Astrocyte (in vitro differentiated cells and primary cell): ENCODE results near the gene RAB11FIP4. TPM values are rescaled to one million over a fixed set of nuclear protein-coding genes. Genes with fewer than 3 reads are reported as not detected.
A peak's percentile ranks its signal among the peaks of the same experiment; 100 is the strongest.

Source experiments
- DNase-seq: peaks from one replicate; pipeline ENCODE4 v3.0.0-alpha.2; 2010; ENCODE audit warnings: low read depth
- FAIRE-seq: peaks from 2 replicates; lab custom pipeline; 2011; peaks lifted over from hg19 to GRCh38; lab: Jason Lieb, UNC
- H2AFZ ChIP-seq: 2 replicates; pipeline ENCODE4 v1.6.0; 2012; ENCODE audit warnings: low read depth, low read length, inconsistent platforms
- H3K27ac ChIP-seq: 2 replicates; pipeline ENCODE4 v1.5.1; 2011; ENCODE audit warnings: low read depth, low read length, inconsistent platforms
- H3K27me3 ChIP-seq: 2 replicates; pipeline ENCODE4 v1.6.0; 2011; ENCODE audit warnings: low read length, inconsistent platforms; ENCODE audit not compliant: insufficient read depth
- H3K36me3 ChIP-seq: 2 replicates; pipeline ENCODE4 v1.5.1; 2011; ENCODE audit warnings: low read length, inconsistent platforms; ENCODE audit not compliant: insufficient read depth
- H3K4me1 ChIP-seq: 2 replicates; pipeline ENCODE4 v1.5.1; 2011; ENCODE audit warnings: low read length, inconsistent platforms; ENCODE audit not compliant: insufficient read depth
- H3K4me2 ChIP-seq: 2 replicates; pipeline ENCODE4 v1.6.0; 2012; ENCODE audit warnings: low read length, inconsistent platforms
- H3K4me3 ChIP-seq: 2 replicates; pipeline ENCODE4 v1.5.1; 2011; ENCODE audit warnings: low read depth, mild to moderate bottlenecking, low read length, inconsistent platforms; ENCODE audit not compliant: insufficient read depth
- H3K79me2 ChIP-seq: 2 replicates; pipeline ENCODE4 v1.6.0; 2012; ENCODE audit warnings: mild to moderate bottlenecking, low read length, inconsistent platforms; ENCODE audit not compliant: insufficient read depth
- H3K9ac ChIP-seq: 2 replicates; pipeline ENCODE4 v1.6.0; 2012; ENCODE audit warnings: mild to moderate bottlenecking, low read length, inconsistent platforms
- H3K9me3 ChIP-seq: 2 replicates; pipeline ENCODE4 v1.5.1; 2012; ENCODE audit warnings: low read depth, mild to moderate bottlenecking, low read length, inconsistent platforms; ENCODE audit not compliant: insufficient read depth
- H4K20me1 ChIP-seq: 2 replicates; pipeline ENCODE4 v1.6.0; 2012; ENCODE audit warnings: low read length, inconsistent platforms; ENCODE audit not compliant: insufficient read depth
- H3K27ac Mint-ChIP-seq: one replicate; pipeline ENCODE4 v1.8.0; 2021; ENCODE audit warnings: mild to moderate bottlenecking, mixed read lengths; ENCODE audit not compliant: unreplicated experiment
- H3K27me3 Mint-ChIP-seq: one replicate; pipeline ENCODE4 v1.8.0; 2021; ENCODE audit warnings: low read depth, mixed read lengths; ENCODE audit not compliant: unreplicated experiment
- H3K36me3 Mint-ChIP-seq: one replicate; pipeline ENCODE4 v1.8.0; 2021; ENCODE audit warnings: low read depth, mixed read lengths; ENCODE audit not compliant: unreplicated experiment
- H3K4me1 Mint-ChIP-seq: one replicate; pipeline ENCODE4 v1.8.0; 2021; ENCODE audit warnings: low read depth, mixed read lengths; ENCODE audit not compliant: unreplicated experiment
- H3K4me3 Mint-ChIP-seq: one replicate; pipeline ENCODE4 v1.8.0; 2021; ENCODE audit warnings: mild to moderate bottlenecking, moderate library complexity, mixed read lengths; ENCODE audit not compliant: unreplicated experiment
- H3K9me3 Mint-ChIP-seq: one replicate; pipeline ENCODE4 v1.8.0; 2021; ENCODE audit warnings: mild to moderate bottlenecking, mixed read lengths; ENCODE audit not compliant: unreplicated experiment
- EZH2 ChIP-seq: IDR thresholded peaks from 2 replicates; pipeline ENCODE4 v1.6.1; 2012; ENCODE audit warnings: mild to moderate bottlenecking, low read length, inconsistent platforms; ENCODE audit not compliant: insufficient read depth
- total RNA-seq: library from RNA; stranded (reverse); gene quantifications from 2 replicates; pipeline ENCODE4 v1.2.1, GENCODE V29; 2021
- TF ChIP-seq, protein P1 (sequence below): IDR thresholded peaks from 2 replicates; pipeline ENCODE4 v1.5.1; 2011; ENCODE audit warnings: low read depth, mild to moderate bottlenecking, inconsistent platforms, low read length, moderate library complexity; ENCODE audit not compliant: insufficient read depth

Gene RAB11FIP4
- total RNA-seq, 1 donor from 2014 or later, result 4.4 TPM

DNA sequence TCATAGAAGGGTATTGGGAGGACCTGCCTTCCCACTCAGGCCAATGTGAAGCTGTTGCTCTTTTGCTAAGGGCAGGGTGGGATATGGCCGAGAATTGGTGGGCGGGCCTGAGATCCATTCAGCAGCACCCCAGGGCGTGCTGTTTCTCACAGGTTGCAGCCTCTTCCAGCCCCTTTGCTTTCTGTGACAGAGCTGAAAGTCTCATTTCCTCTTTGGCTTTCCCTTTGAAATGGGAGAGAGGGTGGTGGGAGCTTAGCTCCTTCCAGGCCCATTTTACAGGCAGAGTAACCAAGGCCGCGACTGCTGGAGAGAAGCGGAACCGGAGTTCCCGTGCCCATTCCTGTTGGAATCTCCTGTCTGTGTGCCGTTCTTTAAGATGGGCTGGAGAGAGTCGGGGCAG, 183.0 kb downstream of the RAB11FIP4 start:
- peaks cover 41% of the 10 kb centered on the region for H3K4me1 ChIP-seq
- peaks cover 13% of the 10 kb centered on the region for H3K36me3 ChIP-seq
- no peak overlapping the region for H3K4me3 ChIP-seq
- Mint-ChIP-seq H3K27me3 (no peaks in the 10 kb centered on the region), H3K9me3 (no peaks in the 10 kb centered on the region), H3K27ac (no peak overlapping the region), H3K4me3 (no peak overlapping the region), H3K4me1 (peaks cover 12% of the 10 kb centered on the region), H3K36me3 (peaks cover 2% of the 10 kb centered on the region)
- no peak overlapping the region for H2AFZ ChIP-seq
- no peaks in the 10 kb centered on the region for H3K9me3 ChIP-seq
- H3K4me2 ChIP-seq, result no peak overlapping the region
- FAIRE-seq (no peak), DNase-seq (no peak)
- H3K27ac ChIP-seq, result no peak overlapping the region
- peaks cover 82% of the 10 kb centered on the region for H3K79me2 ChIP-seq
- H4K20me1 ChIP-seq, result peaks cover 85% of the 10 kb centered on the region
- H3K27me3 ChIP-seq, result no peaks in the 10 kb centered on the region
- TF ChIP-seq EZH2, result no peak
- TF ChIP-seq, protein P1, sequence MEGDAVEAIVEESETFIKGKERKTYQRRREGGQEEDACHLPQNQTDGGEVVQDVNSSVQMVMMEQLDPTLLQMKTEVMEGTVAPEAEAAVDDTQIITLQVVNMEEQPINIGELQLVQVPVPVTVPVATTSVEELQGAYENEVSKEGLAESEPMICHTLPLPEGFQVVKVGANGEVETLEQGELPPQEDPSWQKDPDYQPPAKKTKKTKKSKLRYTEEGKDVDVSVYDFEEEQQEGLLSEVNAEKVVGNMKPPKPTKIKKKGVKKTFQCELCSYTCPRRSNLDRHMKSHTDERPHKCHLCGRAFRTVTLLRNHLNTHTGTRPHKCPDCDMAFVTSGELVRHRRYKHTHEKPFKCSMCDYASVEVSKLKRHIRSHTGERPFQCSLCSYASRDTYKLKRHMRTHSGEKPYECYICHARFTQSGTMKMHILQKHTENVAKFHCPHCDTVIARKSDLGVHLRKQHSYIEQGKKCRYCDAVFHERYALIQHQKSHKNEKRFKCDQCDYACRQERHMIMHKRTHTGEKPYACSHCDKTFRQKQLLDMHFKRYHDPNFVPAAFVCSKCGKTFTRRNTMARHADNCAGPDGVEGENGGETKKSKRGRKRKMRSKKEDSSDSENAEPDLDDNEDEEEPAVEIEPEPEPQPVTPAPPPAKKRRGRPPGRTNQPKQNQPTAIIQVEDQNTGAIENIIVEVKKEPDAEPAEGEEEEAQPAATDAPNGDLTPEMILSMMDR, result no peak
- no peak overlapping the region for H3K9ac ChIP-seq

GRCh38 chr17:31575043-31575442, 183.6 kb downstream of the RAB11FIP4 start:
- no peaks in the 10 kb centered on the region for H3K9me3 Mint-ChIP-seq

GRCh38 chr17:31579265-31579664, 187.8 kb downstream of the RAB11FIP4 start:
- no peak overlapping the region for H3K4me3 ChIP-seq
- TF ChIP-seq EZH2, result no peak
- TF ChIP-seq, protein P1, result no peak
- H3K79me2 ChIP-seq, result peaks cover 55% of the 10 kb centered on the region
- H3K4me1 ChIP-seq, result peaks cover 35% of the 10 kb centered on the region
- H3K9ac ChIP-seq, result no peak overlapping the region
- Mint-ChIP-seq H3K4me3 (no peak overlapping the region), H3K4me1 (peaks cover 11% of the 10 kb centered on the region), H3K27me3 (no peaks in the 10 kb centered on the region), H3K27ac (no peak overlapping the region), H3K9me3 (no peaks in the 10 kb centered on the region), H3K36me3 (peaks cover 6% of the 10 kb centered on the region)
- peaks cover 14% of the 10 kb centered on the region for H3K36me3 ChIP-seq
- peak overlapping the region; percentile 2 for H3K27ac ChIP-seq
- peak overlapping the region; percentile 8 for H3K4me2 ChIP-seq
- no peaks in the 10 kb centered on the region for H3K27me3 ChIP-seq
- no peak overlapping the region for H2AFZ ChIP-seq
- no peaks in the 10 kb centered on the region for H3K9me3 ChIP-seq
- FAIRE-seq (no peak), DNase-seq (no peak)
- H4K20me1 ChIP-seq, result peaks cover 69% of the 10 kb centered on the region

More at GRCh38 chr17:31575043-31575442, 183.6 kb downstream of the RAB11FIP4 start:
- Histone ChIP-seq H3K79me2 (peaks cover 76% of the 10 kb centered on the region), H2AFZ (no peak overlapping the region), H3K4me1 (peaks cover 40% of the 10 kb centered on the region), H3K4me3 (no peak overlapping the region), H3K27me3 (no peaks in the 10 kb centered on the region), H3K27ac (no peak overlapping the region), H4K20me1 (peaks cover 83% of the 10 kb centered on the region), H3K9ac (no peak overlapping the region), H3K36me3 (peaks cover 14% of the 10 kb centered on the region), H3K9me3 (no peaks in the 10 kb centered on the region), H3K4me2 (no peak overlapping the region)
- Mint-ChIP-seq H3K4me3 (no peak overlapping the region), H3K27ac (no peak overlapping the region), H3K4me1 (peaks cover 12% of the 10 kb centered on the region), H3K36me3 (no peaks in the 10 kb centered on the region), H3K27me3 (no peaks in the 10 kb centered on the region)
- DNase-seq, result no peak
- TF ChIP-seq, protein P1, result no peak
- TF ChIP-seq EZH2, result no peak
- FAIRE-seq, result no peak
